Tibial nerve (tissue), 4 donors: ENCODE data around the gene LGR6. TPM values are rescaled to one million over a fixed set of nuclear protein-coding genes. Genes with fewer than 3 reads are reported as not detected.

Experiments
- DNase-seq, 2 donors: peaks; one replicate each; pipeline ENCODE4 v3.0.0-alpha.2; 2019; ENCODE audit warnings: low spot score in 2 of 2
- H3K27ac ChIP-seq, 4 donors: fragments of 200-600 bp; sonication (generic) in 3 of 4; one replicate each; pipeline ENCODE4 v1.5.1; 2017 to 2019; ENCODE audit warnings: mild to moderate bottlenecking in 1 of 4
- H3K27me3 ChIP-seq, 2 donors: fragments of 200-600 bp; sonication (generic) in 1 of 2; one replicate each; pipeline versions ENCODE4 v1.5.1 to v1.6.0; 2017 to 2019
- H3K36me3 ChIP-seq, 3 donors: fragments of 200-600 bp; sonication (generic); one replicate each; pipeline ENCODE4 v1.5.1; 2018 to 2019
- H3K4me1 ChIP-seq, 4 donors: fragments of 200-600 bp; sonication (generic) in 3 of 4; one replicate each; pipeline ENCODE4 v1.5.1; 2017 to 2019
- H3K4me3 ChIP-seq, 4 donors: fragments of 200-600 bp; sonication (generic) in 3 of 4; one replicate each; pipeline ENCODE4 v1.5.1; 2017 to 2019; ENCODE audit warnings: mild to moderate bottlenecking in 1 of 4, moderate library complexity in 1 of 4
- H3K9me3 ChIP-seq, 4 donors: fragments of 200-600 bp; sonication (generic) in 3 of 4; one replicate each; pipeline ENCODE4 v1.5.1; 2017 to 2019
- CTCF ChIP-seq, 5 experiments: fragments of 200-600 bp in 3 of 5; fragments of 450-650 bp in 2 of 5; sonication (generic) in 3 of 5; IDR thresholded peaks; one replicate each; pipeline ENCODE4 v1.5.1; 2016 to 2019; ENCODE audit warnings: antibody characterized with exemption in 5 of 5, mild to moderate bottlenecking in 3 of 5, moderate library complexity in 2 of 5
- EP300 ChIP-seq, 2 donors: sonication (generic); formaldehyde crosslinking; IDR thresholded peaks; one replicate each; pipeline ENCODE4 v1.6.1; 2017; ENCODE audit warnings: antibody characterized with exemption in 2 of 2, mild to moderate bottlenecking in 1 of 2
- POLR2A ChIP-seq, 2 donors: fragments of 450-650 bp; IDR thresholded peaks; one replicate each; pipeline ENCODE4 v1.6.1; 2017; ENCODE audit warnings: antibody characterized with exemption in 2 of 2, mild to moderate bottlenecking in 2 of 2, moderate library complexity in 2 of 2
- WGBS, 2 donors: methylation state at CpG; one replicate each; pipeline ENCODE4 v1.1.5; 2018; 5-methylcytosine and 5-hydroxymethylcytosine counted together
- total RNA-seq, 4 donors: library from RNA; depleted of rRNA; stranded (reverse); fragments of >200 nt; gene quantifications; one replicate each; pipeline ENCODE4 v1.1.0, GENCODE V29; 2016

LGR6 gene
- total RNA-seq, 4 donors from 2014 or later = 0.42 TPM; not detected in 3

DNA sequence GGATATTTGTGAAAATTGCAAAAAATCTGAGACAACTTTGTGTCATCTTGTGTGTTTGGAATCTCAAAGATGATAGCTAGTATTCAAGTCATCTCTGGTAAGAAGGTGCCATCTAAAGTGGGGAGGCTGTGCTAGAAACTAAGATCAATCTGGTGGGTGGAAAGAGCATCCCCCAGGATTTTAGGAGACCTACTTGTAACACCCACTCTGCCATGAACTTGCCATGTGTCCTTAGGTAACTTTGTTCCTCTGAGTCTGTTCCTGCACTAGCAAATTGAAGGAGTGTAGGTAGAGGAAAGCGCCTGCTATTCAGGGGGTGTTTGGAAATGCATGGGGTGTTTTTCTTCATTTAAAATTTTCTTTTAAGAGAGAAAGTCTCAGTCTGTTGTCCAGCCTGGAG, 24.4 kb downstream of the LGR6 start:
- Histone ChIP-seq H3K27me3 (peaks cover 2 to 55% of the 10 kb centered on the region in 2 donors), H3K9me3 (no peaks in the 10 kb centered on the region), H3K4me1 (peaks cover 0 to 15% (median 4%) of the 10 kb centered on the region in 4 donors), H3K27ac (no peak overlapping the region), H3K4me3 (no peak overlapping the region), H3K36me3 (no peaks in the 10 kb centered on the region)
- TF ChIP-seq POLR2A (IDR thresholded peaks at IDR 0.05) = no peak
- WGBS, 2 donors = 88 to 96% methylated on average over 1 of the region's 1 CpG
- no peak for DNase-seq

DNA sequence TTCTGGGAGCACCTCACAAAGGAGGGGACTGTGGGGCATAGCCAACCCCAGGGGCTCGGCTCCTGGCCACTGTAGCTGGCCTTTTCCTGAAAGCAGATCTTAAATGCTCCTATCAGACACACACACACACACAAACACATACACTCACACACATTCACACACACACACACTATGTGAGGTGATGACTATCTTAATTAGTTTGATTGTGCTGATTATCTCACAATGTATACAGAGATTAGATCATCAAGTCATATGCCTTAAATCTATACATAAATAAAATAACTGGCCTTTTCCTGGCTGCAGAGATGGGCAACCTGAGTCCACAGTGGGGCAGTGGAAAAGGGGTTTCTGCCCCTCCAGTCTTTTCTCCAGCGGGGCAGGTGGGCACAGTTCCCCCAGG, 27.1 kb downstream of the LGR6 start:
- Histone ChIP-seq H3K27ac (no peak overlapping the region), H3K4me1 (peaks cover 0 to 4% (median 0%) of the 10 kb centered on the region in 4 donors), H3K27me3 (peaks cover 0 to 29% of the 10 kb centered on the region in 2 donors), H3K36me3 (no peaks in the 10 kb centered on the region), H3K9me3 (no peaks in the 10 kb centered on the region), H3K4me3 (no peak overlapping the region)
- WGBS, 2 donors = 92% methylated on average over 2 of the region's 2 CpGs
- TF ChIP-seq POLR2A (IDR thresholded peaks at IDR 0.05) (no peak), CTCF (IDR thresholded peaks at IDR 0.05) (no peak), EP300 (IDR thresholded peaks at IDR 0.05) (no peak)
- no peak for DNase-seq

DNA sequence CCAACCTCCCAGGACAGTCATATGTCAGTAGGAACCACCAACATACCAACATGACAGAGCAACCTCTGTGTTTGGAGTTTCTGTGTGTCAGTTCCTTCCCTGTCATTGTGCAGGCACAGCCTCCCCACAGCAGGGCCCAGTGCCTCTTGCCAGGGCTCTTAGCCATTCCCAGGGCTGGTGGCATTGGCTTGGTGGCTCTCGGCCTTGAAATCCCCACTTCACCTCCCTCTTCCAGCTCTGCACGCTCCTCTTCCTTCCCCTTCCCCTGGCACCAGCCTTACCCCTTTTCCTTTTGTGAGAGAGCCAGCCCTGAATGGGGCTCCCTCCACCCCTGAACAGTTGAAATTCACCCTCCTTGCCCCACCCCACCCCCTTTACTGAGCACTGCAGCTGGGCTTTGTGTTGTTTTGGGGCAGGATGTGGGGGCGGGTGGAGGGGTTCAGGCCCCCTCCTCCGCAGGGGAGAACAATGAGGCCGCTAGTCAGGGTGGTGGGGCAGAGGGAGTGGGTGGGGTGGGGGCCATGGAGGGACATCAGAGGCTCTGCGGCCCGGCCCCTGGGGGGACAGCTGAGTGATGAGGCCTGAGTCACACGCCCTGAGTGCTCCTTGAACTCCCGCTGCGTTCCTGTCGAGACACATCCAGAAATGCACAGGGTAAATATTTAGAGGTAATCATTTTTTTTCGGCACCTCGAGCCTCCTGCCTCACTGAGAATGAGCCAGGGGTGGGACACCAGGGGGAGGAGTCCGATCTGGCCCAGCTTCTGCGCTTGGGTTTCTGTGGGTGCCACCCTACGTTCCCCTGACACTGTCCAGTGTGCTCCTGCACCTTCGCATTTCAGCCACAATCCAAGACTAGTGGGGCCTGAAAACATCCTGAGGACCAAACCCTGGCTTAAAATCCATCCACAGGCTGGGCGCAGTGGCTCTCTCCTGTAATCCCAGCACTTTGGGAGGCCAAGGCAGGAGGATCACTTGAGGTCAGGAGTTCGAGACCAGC, 28.6 kb downstream of the LGR6 start:
- Histone ChIP-seq H3K4me1 (peaks cover 0 to 4% (median 0%) of the 10 kb centered on the region in 4 donors), H3K27ac (no peak overlapping the region), H3K27me3 (peaks cover 0 to 21% of the 10 kb centered on the region in 2 donors), H3K9me3 (no peaks in the 10 kb centered on the region), H3K36me3 (no peaks in the 10 kb centered on the region), H3K4me3 (no peak overlapping the region)
- no peak for DNase-seq
- TF ChIP-seq CTCF (IDR thresholded peaks at IDR 0.05) = no peak
- TF ChIP-seq EP300 (IDR thresholded peaks at IDR 0.05) = no peak
- TF ChIP-seq POLR2A (IDR thresholded peaks at IDR 0.05) = no peak
- WGBS, 2 donors = 51 to 54% methylated on average over 19 of the region's 19 CpGs

DNA sequence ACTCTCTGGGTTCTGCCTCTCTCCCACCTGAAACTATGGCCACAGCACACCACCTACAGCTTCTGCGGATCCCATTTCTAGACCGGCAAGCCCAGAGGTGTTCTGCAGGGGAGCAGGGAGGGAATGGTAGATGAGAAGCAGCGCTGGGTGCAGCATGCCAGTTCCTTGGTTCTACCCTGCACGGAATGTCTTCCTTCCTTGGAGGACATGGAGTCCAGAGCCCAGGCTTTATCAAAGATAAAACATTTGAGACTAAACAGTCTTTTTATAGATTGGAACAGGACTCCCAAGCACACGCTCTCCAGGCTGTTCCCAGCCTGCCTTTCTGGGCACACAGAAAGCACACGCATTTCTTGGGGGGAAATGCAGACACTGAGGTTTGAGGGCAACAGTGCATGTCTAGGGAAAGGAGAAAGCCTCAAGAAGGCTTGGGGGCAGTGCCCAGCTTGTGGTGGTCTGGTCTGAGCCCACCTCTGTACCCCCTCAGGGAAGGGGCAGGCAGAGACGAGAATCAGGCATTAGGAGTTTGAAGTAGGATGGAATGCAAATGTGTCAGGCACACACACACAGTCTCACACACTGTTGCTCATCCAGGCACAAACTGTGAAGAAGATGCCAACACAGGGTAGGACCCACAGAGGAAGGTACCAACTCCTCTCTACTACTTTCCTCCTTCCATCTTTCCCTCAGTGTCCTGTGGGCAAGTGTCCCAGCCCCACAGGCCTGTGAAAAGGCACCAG, 29.7 kb downstream of the LGR6 start:
- peaks cover 0 to 16% of the 10 kb centered on the region in 2 donors for H3K27me3 ChIP-seq
- no peak overlapping the region for H3K27ac ChIP-seq
- DNase-seq = no peak
- H3K4me3 ChIP-seq = no peak overlapping the region
- WGBS, 2 donors = 80 to 90% methylated on average over 7 of the region's 7 CpGs
- peaks cover 0 to 4% (median 0%) of the 10 kb centered on the region in 4 donors for H3K4me1 ChIP-seq
- no peaks in the 10 kb centered on the region for H3K36me3 ChIP-seq
- no peak for TF ChIP-seq EP300 (IDR thresholded peaks at IDR 0.05)
- TF ChIP-seq POLR2A (IDR thresholded peaks at IDR 0.05) = no peak
- TF ChIP-seq CTCF (IDR thresholded peaks at IDR 0.05) = no peak
- H3K9me3 ChIP-seq = no peaks in the 10 kb centered on the region

DNA sequence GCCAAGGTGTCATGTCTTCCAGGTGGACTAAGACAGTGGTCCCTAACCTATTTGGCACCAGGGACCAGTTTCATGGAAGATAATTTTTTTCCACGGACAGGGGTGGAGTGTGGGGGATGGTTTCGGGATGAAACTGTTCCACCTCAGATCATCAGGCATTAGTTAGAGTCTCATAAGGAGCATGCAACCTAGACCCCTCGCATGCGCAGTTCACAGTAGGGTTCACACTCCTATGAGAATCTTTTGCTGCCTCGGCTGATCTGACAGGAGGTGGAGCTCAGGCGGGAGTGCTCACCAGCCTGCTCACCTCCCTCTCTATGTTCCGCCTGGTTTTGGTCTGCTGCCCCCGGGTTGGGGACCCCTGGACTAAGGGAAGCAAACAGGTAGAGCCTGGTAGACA, 30.9 kb downstream of the LGR6 start:
- no peaks in the 10 kb centered on the region for H3K9me3 ChIP-seq
- peaks cover 0 to 5% of the 10 kb centered on the region in 2 donors for H3K27me3 ChIP-seq
- H3K27ac ChIP-seq = no peak overlapping the region
- H3K36me3 ChIP-seq = no peaks in the 10 kb centered on the region
- H3K4me1 ChIP-seq = peaks cover 0 to 4% (median 0%) of the 10 kb centered on the region in 4 donors
- H3K4me3 ChIP-seq = no peak overlapping the region
- no peak for DNase-seq
- no peak for TF ChIP-seq CTCF (IDR thresholded peaks at IDR 0.05)
- no peak for TF ChIP-seq POLR2A (IDR thresholded peaks at IDR 0.05)
- TF ChIP-seq EP300 (IDR thresholded peaks at IDR 0.05) = no peak
- WGBS, 2 donors = 86 to 88% methylated on average over 8 of the region's 8 CpGs
